ENCODE measurements around the gene APBB1.

DNA sequence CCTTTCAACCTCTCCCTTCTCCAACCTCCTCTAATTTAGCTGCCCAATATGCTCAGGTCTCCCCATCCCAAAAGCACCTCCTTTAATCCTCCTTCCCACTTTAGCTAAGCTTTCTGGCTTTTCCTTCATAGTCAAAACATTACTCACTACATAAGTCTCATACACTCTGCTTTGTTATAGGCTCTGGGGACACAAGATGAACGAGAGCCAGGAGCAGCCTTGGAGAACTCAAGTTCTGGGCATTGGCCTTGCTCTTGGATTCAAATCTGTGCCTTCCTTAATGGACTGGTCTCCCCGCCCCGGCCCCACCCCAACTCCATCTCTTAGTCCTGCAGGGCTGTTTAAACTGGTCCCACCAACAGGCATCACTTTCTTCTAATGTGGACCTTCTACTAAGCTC lies 33.3 kb upstream of the APBB1 start:
- TF ChIP-seq, protein P1, sequence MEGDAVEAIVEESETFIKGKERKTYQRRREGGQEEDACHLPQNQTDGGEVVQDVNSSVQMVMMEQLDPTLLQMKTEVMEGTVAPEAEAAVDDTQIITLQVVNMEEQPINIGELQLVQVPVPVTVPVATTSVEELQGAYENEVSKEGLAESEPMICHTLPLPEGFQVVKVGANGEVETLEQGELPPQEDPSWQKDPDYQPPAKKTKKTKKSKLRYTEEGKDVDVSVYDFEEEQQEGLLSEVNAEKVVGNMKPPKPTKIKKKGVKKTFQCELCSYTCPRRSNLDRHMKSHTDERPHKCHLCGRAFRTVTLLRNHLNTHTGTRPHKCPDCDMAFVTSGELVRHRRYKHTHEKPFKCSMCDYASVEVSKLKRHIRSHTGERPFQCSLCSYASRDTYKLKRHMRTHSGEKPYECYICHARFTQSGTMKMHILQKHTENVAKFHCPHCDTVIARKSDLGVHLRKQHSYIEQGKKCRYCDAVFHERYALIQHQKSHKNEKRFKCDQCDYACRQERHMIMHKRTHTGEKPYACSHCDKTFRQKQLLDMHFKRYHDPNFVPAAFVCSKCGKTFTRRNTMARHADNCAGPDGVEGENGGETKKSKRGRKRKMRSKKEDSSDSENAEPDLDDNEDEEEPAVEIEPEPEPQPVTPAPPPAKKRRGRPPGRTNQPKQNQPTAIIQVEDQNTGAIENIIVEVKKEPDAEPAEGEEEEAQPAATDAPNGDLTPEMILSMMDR (IDR thresholded peaks at IDR 0.05; ENCODE audit: borderline replicate concordance, extremely low read depth, low read length, poor library complexity, severe bottlenecking), result no peak
- TF ChIP-seq EZH2 (IDR thresholded peaks at IDR 0.05; ENCODE audit: borderline replicate concordance, low read depth, low read length, severe bottlenecking), result no peak
